H9 (cell line): Measurements from ENCODE around the gene UPF3B. TPM values are rescaled to one million over a fixed set of nuclear protein-coding genes. Genes with fewer than 3 reads are reported as not detected.
"Not testable (repeated sequence)": the region's sequence is repeated elsewhere in the genome, so short reads cannot be mapped to it uniquely, and the experiment has no call there.

Source experiments
- DNase-seq: peaks from one replicate; pipeline ENCODE4 v3.0.0-alpha.2; 2017
- H2AFZ ChIP-seq: one replicate; pipeline ENCODE4 v1.6.1; 2013; ENCODE audit warnings: mild to moderate bottlenecking, low read length, control low read depth, moderate library complexity
- H2AK5ac ChIP-seq: 2 replicates; pipeline ENCODE4 v1.6.1; 2013; ENCODE audit warnings: low read length, control low read depth, mixed read lengths; ENCODE audit not compliant: insufficient read length
- H2BK120ac ChIP-seq: one replicate; pipeline ENCODE4 v1.6.1; 2013; ENCODE audit warnings: low read depth, mild to moderate bottlenecking, low read length, control low read depth, inconsistent platforms; ENCODE audit not compliant: poor library complexity, severe bottlenecking
- H2BK12ac ChIP-seq: 2 replicates; pipeline ENCODE4 v1.6.1; 2013; ENCODE audit warnings: low read length, control low read depth, mixed read lengths, low read depth; ENCODE audit not compliant: insufficient read length
- H2BK15ac ChIP-seq: 2 replicates; pipeline ENCODE4 v1.6.1; 2013; ENCODE audit warnings: low read depth, low read length, control low read depth
- H2BK20ac ChIP-seq: one replicate; pipeline ENCODE4 v1.6.1; 2013; ENCODE audit warnings: low read depth, mild to moderate bottlenecking, low read length, control low read depth, inconsistent platforms; ENCODE audit not compliant: poor library complexity, severe bottlenecking
- H2BK5ac ChIP-seq: 2 replicates; pipeline ENCODE4 v1.6.1; 2013; ENCODE audit warnings: low read length, control low read depth, mixed read lengths; ENCODE audit not compliant: insufficient read length
- H3K14ac ChIP-seq: 2 replicates; pipeline ENCODE4 v1.6.1; 2013; ENCODE audit warnings: low read length, control low read depth; ENCODE audit not compliant: insufficient read depth
- H3K18ac ChIP-seq: 2 replicates; pipeline ENCODE4 v1.6.1; 2013; ENCODE audit warnings: low read depth, mild to moderate bottlenecking, mixed read lengths, low read length, control low read depth; ENCODE audit not compliant: insufficient read length
- H3K23ac ChIP-seq: 2 replicates; pipeline ENCODE4 v1.6.1; 2013; ENCODE audit warnings: low read length, control low read depth, mixed read lengths, low read depth; ENCODE audit not compliant: insufficient read length
- H3K23me2 ChIP-seq: 2 replicates; pipeline ENCODE4 v1.6.1; 2013; ENCODE audit warnings: low read depth, mild to moderate bottlenecking, mixed read lengths, low read length, control low read depth; ENCODE audit not compliant: insufficient read length, poor library complexity, severe bottlenecking
- H3K27ac ChIP-seq: 2 replicates; pipeline ENCODE4 v1.5.1; 2013; ENCODE audit warnings: low read length, control low read depth, mixed read lengths, low read depth; ENCODE audit not compliant: insufficient read length
- H3K27me3 ChIP-seq: 2 replicates; pipeline ENCODE4 v1.6.1; 2013; ENCODE audit warnings: low read length, control low read depth, inconsistent platforms; ENCODE audit not compliant: insufficient read depth
- H3K4ac ChIP-seq: 2 replicates; pipeline ENCODE4 v1.6.1; 2013; ENCODE audit warnings: low read depth, mild to moderate bottlenecking, control low read depth, inconsistent platforms, low read length, moderate library complexity
- H3K4me1 ChIP-seq: 2 replicates; pipeline ENCODE4 v1.6.1; 2013; ENCODE audit warnings: low read length, control low read depth, inconsistent platforms; ENCODE audit not compliant: insufficient read depth
- H3K4me2 ChIP-seq: 2 replicates; pipeline ENCODE4 v1.6.1; 2013; ENCODE audit warnings: low read length, control low read depth, mixed read lengths; ENCODE audit not compliant: insufficient read length, insufficient read depth
- H3K56ac ChIP-seq: 2 replicates; pipeline ENCODE4 v1.6.1; 2013; ENCODE audit warnings: low read depth, mild to moderate bottlenecking, mixed read lengths, low read length, control low read depth; ENCODE audit not compliant: insufficient read length
- H3K79me1 ChIP-seq: 2 replicates; pipeline ENCODE4 v1.6.1; 2013; ENCODE audit warnings: low read depth, mild to moderate bottlenecking, moderate library complexity, low read length, control low read depth, inconsistent platforms; ENCODE audit not compliant: insufficient read depth, poor library complexity, severe bottlenecking
- H3K79me2 ChIP-seq: 2 replicates; pipeline ENCODE4 v1.6.1; 2013; ENCODE audit warnings: low read length, control low read depth, inconsistent platforms; ENCODE audit not compliant: insufficient read depth
- H3K9ac ChIP-seq: 2 replicates; pipeline ENCODE4 v1.6.1; 2013; ENCODE audit warnings: low read length, control low read depth, mixed read lengths; ENCODE audit not compliant: insufficient read length; ENCODE audit errors: extremely low read depth
- H3K9me3 ChIP-seq: one replicate; pipeline ENCODE4 v1.6.1; 2013; ENCODE audit warnings: low read depth, low read length, inconsistent platforms; ENCODE audit not compliant: control insufficient read depth
- H3T11ph ChIP-seq: one replicate; pipeline ENCODE4 v1.6.1; 2013; ENCODE audit warnings: mild to moderate bottlenecking, low read length, control low read depth, inconsistent platforms
- H4K20me1 ChIP-seq: one replicate; pipeline ENCODE4 v1.6.1; 2013; ENCODE audit not compliant: control insufficient read depth, insufficient read length, insufficient read depth
- H4K5ac ChIP-seq: 2 replicates; pipeline ENCODE4 v1.6.1; 2013; ENCODE audit warnings: low read depth, mild to moderate bottlenecking, mixed read lengths, low read length, control low read depth; ENCODE audit not compliant: insufficient read length
- H4K8ac ChIP-seq: replicated peaks from 2 replicates; pipeline ENCODE4 v1.6.1; 2013; ENCODE audit warnings: low read length, control low read depth, mixed read lengths, low read depth; ENCODE audit not compliant: insufficient read length
- H4K91ac ChIP-seq: 2 replicates; pipeline ENCODE4 v1.6.1; 2013; ENCODE audit warnings: low read depth, mild to moderate bottlenecking, moderate library complexity, mixed read lengths, low read length, control low read depth; ENCODE audit not compliant: insufficient read length
- H3K27ac Mint-ChIP-seq, 3 experiments: 2 replicates in 2 of 3; 3 replicates in 1 of 3; pipeline ENCODE4 v1.8.0; 2020 to 2021; ENCODE audit warnings: mixed read lengths in 3 of 3, mild to moderate bottlenecking in 1 of 3, moderate library complexity in 1 of 3
- H3K27me3 Mint-ChIP-seq: 2 replicates; pipeline ENCODE4 v1.8.0; 2021; ENCODE audit warnings: low read depth, mild to moderate bottlenecking, moderate library complexity, mixed read lengths
- H3K36me3 Mint-ChIP-seq, 3 experiments: 2 replicates in 2 of 3; 3 replicates in 1 of 3; pipeline ENCODE4 v1.8.0; 2020 to 2021; ENCODE audit warnings: low read depth in 3 of 3, mixed read lengths in 3 of 3; ENCODE audit not compliant: insufficient read depth in 1 of 3
- H3K4me1 Mint-ChIP-seq, 2 experiments: 2 replicates each; pipeline ENCODE4 v1.8.0; 2020; ENCODE audit warnings: mixed read lengths in 2 of 2
- H3K4me3 Mint-ChIP-seq, 2 experiments: 2 replicates in 1 of 2; 3 replicates in 1 of 2; pipeline ENCODE4 v1.8.0; 2020 to 2021; ENCODE audit warnings: mild to moderate bottlenecking in 2 of 2, mixed read lengths in 2 of 2, moderate library complexity in 1 of 2
- H3K9me3 Mint-ChIP-seq, 2 experiments: 2 replicates in 1 of 2; 3 replicates in 1 of 2; pipeline ENCODE4 v1.8.0; 2020; ENCODE audit warnings: mild to moderate bottlenecking in 2 of 2, mixed read lengths in 2 of 2, moderate library complexity in 1 of 2
- WGBS: extraction: QIAGEN DNeasy Blood & Tissue Kit; methylation state at CpG from one replicate; pipeline ENCODE4 v1.1.7; 2013; ENCODE audit warnings: missing lambda C conversion rate, low lambda C conversion rate, mixed read lengths; ENCODE audit not compliant: insufficient read length; ENCODE audit errors: extremely low coverage; 5-methylcytosine and 5-hydroxymethylcytosine counted together
- total RNA-seq: library from RNA; stranded (reverse); gene quantifications from 2 replicates; pipeline ENCODE4 v1.2.1, GENCODE V29; 2021

UPF3B gene
- total RNA-seq, 1 experiment from 2014 or later = 31.5 TPM

- not testable (repeated sequence) for H3K27me3 Mint-ChIP-seq, H2BK5ac ChIP-seq, H3K4me3 Mint-ChIP-seq, H4K91ac ChIP-seq, H3K4me1 ChIP-seq, H2BK20ac ChIP-seq, H3K9me3 ChIP-seq, H3K4ac ChIP-seq, H4K8ac ChIP-seq, H4K5ac ChIP-seq, H3K79me2 ChIP-seq, H3K23ac ChIP-seq, H2BK12ac ChIP-seq, H2AFZ ChIP-seq, H3K56ac ChIP-seq, H3K27ac ChIP-seq, H2BK15ac ChIP-seq, H3K27ac Mint-ChIP-seq, H3K9ac ChIP-seq, H3K4me2 ChIP-seq, DNase-seq, H3K4me1 Mint-ChIP-seq, H3K36me3 Mint-ChIP-seq, H2AK5ac ChIP-seq, H4K20me1 ChIP-seq, H2BK120ac ChIP-seq, H3K18ac ChIP-seq, H3K23me2 ChIP-seq, H3K27me3 ChIP-seq, H3K79me1 ChIP-seq, H3K14ac ChIP-seq, H3T11ph ChIP-seq
- no CpG with 5 or more reads among the region's 3 CpGs for WGBS
- peaks cover 52 to 56% of the 10 kb centered on the region in 2 experiments for H3K9me3 Mint-ChIP-seq
These were observed 31.1 kb downstream of the UPF3B start for GRCh38 chrX:119821703-119822102.
